AG10803 (cell line): ENCODE results near the gene MLH1.

Source experiments
- DNase-seq: peaks from one replicate; pipeline ENCODE4 v3.0.0; 2010; ENCODE audit warnings: low read depth
- H3K4me3 ChIP-seq: 2 replicates; pipeline ENCODE4 v1.5.1; 2011; ENCODE audit warnings: mild to moderate bottlenecking, low read length, control low read depth
- CTCF ChIP-seq: conservative IDR thresholded peaks from 2 replicates; pipeline ENCODE4 v1.5.1; 2011; ENCODE audit warnings: mild to moderate bottlenecking, low read length, control low read depth, inconsistent platforms

MLH1 gene

GRCh38 chr3:37056826-37057225, 63.5 kb downstream of the MLH1 start:
- no peak for DNase-seq
- H3K4me3 ChIP-seq, result no peak overlapping the region
- no peak for TF ChIP-seq CTCF

GRCh38 chr3:37058117-37058516, 64.8 kb downstream of the MLH1 start:
- DNase-seq, result no peak
- no peak for TF ChIP-seq CTCF
- no peak overlapping the region for H3K4me3 ChIP-seq

GRCh38 chr3:37064747-37065146, 71.4 kb downstream of the MLH1 start:
- TF ChIP-seq CTCF, result no peak
- H3K4me3 ChIP-seq, result no peak overlapping the region
- peak; percentile 46 for DNase-seq

- TF ChIP-seq CTCF, result no peak
- no peak for DNase-seq
- H3K4me3 ChIP-seq, result no peak overlapping the region
Observed at GRCh38 chr3:37067577-37067976, 74.3 kb downstream of the MLH1 start.

GRCh38 chr3:37068031-37068430, 74.7 kb downstream of the MLH1 start:
- DNase-seq, result no peak
- TF ChIP-seq CTCF, result no peak
- no peak overlapping the region for H3K4me3 ChIP-seq

- no peak for TF ChIP-seq CTCF
- no peak for DNase-seq
Observed at GRCh38 chr3:37071921-37072320, 78.6 kb downstream of the MLH1 start.

GRCh38 chr3:37072892-37073291, 79.6 kb downstream of the MLH1 start:
- no peak for TF ChIP-seq CTCF
- DNase-seq, result peak; percentile 67
- H3K4me3 ChIP-seq, result no peak overlapping the region

More at GRCh38 chr3:37071921-37072320, 78.6 kb downstream of the MLH1 start:
- H3K4me3 ChIP-seq, result no peak overlapping the region
